ENCODE results near the gene CA9.
"Not testable (repeated sequence)": the region's sequence is repeated elsewhere in the genome, so short reads cannot be mapped to it uniquely, and the experiment has no call there.

The CA9 gene

DNA sequence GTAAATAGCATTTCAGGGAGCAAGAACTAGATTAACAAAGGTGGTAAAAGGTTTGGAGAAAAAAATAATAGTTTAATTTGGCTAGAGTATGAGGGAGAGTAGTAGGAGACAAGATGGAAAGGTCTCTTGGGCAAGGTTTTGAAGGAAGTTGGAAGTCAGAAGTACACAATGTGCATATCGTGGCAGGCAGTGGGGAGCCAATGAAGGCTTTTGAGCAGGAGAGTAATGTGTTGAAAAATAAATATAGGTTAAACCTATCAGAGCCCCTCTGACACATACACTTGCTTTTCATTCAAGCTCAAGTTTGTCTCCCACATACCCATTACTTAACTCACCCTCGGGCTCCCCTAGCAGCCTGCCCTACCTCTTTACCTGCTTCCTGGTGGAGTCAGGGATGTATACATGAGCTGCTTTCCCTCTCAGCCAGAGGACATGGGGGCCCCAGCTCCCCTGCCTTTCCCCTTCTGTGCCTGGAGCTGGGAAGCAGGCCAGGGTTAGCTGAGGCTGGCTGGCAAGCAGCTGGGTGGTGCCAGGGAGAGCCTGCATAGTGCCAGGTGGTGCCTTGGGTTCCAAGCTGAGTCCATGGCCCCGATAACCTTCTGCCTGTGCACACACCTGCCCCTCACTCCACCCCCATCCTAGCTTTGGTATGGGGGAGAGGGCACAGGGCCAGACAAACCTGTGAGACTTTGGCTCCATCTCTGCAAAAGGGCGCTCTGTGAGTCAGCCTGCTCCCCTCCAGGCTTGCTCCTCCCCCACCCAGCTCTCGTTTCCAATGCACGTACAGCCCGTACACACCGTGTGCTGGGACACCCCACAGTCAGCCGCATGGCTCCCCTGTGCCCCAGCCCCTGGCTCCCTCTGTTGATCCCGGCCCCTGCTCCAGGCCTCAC lies at the start of gene CA9:
TSS of gene CA9 (plus strand) at position 797 of the 893 bp plus-strand sequence. CDS start at position 829, 32 bp downstream.
- no peak for DNase-seq

DNA sequence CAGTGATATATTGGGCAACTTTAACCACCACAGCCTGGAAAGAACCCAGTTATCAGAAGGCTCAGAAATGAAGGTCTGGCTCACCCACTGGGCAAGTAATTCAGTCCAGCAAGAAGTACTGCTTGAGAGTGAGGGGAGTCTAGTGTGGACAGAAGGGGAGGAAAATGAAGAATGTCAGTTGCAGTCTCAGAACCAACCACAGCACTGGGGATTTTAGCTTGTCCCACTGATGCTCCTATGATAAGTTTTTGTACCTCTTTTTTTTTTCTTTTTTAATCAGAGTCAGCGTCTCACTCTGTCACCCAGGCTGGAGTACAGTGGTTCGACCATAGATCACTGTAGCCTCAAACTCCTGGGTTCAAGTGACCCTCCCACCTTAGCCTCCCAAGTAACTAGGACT lies 46.2 kb upstream of the CA9 start:
- no peak for DNase-seq

DNA sequence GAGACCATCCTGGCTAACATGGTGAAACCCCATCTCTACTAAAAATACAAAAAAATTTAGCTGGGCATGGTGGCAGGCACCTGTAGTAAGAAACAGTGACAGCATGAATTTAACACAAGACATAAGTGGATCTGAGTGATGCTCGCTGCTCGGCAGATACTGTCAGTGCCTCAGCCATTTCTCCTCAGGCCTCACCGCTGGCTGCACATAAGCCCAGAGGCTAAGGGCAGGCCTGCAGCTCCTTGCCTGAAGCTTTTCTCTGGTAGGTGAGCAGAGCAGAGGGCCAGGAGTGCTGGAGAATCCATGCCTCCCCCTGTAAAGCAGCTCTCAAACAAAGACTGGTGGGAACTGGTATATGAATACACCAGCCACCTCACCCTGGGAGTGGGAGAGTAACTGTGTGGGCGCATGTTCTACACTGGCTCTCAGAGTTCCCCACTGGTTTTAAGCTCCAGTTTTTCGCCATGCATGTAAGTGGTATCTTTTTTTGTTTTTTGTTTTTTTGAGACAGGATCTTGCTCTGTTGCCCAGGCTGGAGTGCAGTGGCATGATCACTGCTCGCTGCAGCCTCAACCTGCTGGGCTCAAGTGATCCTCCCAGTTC lies 45.2 kb upstream of the CA9 start:
- no peak for DNase-seq

GRCh38 chr9:35629597-35629996 lies 44.1 kb upstream of the CA9 start:
- DNase-seq, result no peak

DNA sequence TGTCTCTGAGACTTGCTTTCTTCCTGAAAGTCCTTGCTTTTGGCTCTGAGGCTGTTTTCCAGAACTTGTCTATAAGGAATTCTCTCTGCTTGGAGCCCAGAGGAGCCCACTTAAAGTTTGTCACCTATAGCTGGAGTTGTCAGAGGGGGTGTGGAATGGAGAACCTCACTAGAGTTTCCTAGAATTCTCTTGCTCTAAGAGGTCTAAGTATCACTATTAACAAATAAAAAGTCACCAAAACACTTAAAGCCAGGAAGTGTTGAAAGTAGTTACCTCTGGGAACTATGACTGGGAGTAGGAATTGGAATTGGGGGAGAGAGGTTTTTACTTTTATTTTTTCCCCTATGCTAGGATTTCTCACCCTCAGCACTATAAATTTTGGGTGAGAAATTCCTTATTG lies 38.0 kb upstream of the CA9 start:
- no peak for DNase-seq

GRCh38 chr9:35636135-35636876 lies 37.4 kb upstream of the CA9 start:
- DNase-seq, result no peak

DNA sequence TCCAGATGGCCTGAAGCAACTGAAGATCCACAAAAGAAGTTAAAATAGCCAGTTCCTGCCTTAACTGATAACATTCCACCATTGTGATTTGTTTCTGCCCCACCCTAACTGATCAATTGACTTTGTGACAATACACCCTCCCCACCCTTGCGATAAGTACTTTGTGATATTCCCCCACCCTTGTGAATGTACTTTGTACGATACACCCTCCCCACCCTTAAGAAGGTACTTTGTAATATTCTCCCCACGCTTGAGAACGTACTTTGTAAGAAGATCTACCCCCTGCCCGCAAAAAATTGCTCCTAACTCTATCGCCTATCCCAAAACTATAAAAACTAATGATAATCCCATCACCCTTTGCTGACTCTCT lies 36.9 kb upstream of the CA9 start:
- not testable (repeated sequence) for DNase-seq

DNA sequence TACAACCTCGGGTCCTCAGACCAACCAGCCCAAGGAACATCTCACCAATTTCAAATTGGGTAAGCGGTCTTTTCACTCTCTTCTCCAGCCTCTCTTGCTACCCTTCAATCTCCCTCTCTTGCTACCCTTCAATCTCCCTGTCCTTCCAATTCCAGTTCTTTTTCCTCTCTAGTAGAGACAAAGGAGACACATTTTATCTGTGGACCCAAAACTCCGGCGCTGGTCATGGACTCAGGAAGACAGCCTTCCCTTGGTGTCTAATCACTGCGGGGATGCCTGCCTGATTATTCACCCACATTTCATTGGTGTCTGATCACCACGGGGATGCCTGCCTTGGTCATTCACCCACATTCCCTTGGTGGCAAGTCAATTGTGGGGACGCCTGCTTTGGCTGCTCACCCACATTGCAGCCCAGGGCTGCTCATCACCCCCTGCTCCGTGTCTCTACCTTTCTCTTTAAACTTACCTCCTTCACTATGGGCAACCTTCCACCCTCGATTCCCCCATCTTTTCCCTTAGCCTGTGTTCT lies 36.2 kb upstream of the CA9 start:
- not testable (repeated sequence) for DNase-seq

DNA sequence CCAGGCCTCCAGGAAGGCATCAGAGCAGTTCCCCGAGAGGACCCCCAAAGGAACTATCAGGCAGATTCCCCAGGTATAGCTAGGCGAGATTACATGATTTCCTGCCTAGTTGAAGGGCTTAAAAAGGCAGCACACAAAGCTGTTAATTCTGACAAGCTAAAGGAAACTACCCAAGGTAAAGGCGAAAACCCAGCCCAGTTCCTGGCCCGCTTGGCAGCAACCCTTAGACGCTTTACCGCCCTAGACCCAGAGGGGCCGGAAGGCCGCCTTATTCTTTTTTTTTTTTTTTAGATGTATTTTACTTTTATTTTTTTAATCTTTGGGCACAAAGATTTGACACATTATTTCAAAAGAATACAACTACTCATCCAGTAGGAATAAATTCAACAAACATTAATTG lies 35.0 kb upstream of the CA9 start:
- not testable (repeated sequence) for DNase-seq

DNA sequence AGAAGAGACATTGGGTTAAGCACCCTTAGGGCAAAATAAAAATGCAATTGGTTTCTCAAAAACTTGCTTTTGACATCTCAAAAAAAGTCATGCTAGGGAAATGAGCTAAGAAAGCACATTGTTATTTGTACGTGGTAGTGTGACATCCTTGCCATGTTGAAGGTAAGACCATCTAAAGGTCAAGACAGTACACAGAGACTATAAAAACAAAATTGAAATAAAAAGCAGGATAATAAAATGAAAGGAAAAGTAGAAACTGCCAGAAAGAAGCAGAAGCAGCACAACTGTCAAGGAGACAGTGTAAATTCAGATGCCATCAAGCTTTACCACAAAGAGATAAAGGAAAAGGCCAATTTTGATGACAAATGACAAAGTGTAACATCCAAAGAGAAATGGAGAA lies 34.5 kb upstream of the CA9 start:
- not testable (repeated sequence) for DNase-seq

- DNase-seq, result no peak
Observed at GRCh38 chr9:35639631-35640030, 34.1 kb upstream of the CA9 start.

DNA sequence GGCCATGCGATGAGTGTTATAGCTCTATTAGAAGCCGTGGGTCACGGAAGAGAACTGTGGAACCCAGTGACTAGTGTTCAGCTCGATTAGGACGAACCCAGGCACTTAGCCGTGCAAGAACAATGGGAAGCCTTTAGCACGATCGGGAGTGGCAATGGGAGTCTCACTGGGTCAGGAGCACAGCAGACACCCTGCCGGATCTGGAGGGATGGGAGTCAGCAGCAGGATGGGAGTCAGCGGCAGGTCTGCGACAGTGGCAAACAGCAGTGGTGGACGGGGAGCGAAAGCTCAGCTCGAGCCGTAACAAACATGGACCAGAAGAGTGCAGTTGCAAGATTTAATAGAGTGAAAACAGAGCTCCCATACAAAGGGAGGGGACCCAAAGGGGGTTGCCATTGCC lies 33.3 kb upstream of the CA9 start:
- DNase-seq, result not testable (repeated sequence)

GRCh38 chr9:35641478-35641877 lies 32.2 kb upstream of the CA9 start:
- not testable (repeated sequence) for DNase-seq

GRCh38 chr9:35643046-35643445 lies 30.7 kb upstream of the CA9 start:
- no peak for DNase-seq

GRCh38 chr9:35645736-35646135 lies 28.0 kb upstream of the CA9 start:
- not testable (repeated sequence) for DNase-seq

GRCh38 chr9:35646153-35646532 lies 27.6 kb upstream of the CA9 start:
- peak; percentile 26 for DNase-seq

GRCh38 chr9:35646533-35647265 lies 27.0 kb upstream of the CA9 start:
- peak; percentile 94 for DNase-seq

GRCh38 chr9:35649431-35650340 lies 24.0 kb upstream of the CA9 start:
- DNase-seq, result peak; percentile 67

DNA sequence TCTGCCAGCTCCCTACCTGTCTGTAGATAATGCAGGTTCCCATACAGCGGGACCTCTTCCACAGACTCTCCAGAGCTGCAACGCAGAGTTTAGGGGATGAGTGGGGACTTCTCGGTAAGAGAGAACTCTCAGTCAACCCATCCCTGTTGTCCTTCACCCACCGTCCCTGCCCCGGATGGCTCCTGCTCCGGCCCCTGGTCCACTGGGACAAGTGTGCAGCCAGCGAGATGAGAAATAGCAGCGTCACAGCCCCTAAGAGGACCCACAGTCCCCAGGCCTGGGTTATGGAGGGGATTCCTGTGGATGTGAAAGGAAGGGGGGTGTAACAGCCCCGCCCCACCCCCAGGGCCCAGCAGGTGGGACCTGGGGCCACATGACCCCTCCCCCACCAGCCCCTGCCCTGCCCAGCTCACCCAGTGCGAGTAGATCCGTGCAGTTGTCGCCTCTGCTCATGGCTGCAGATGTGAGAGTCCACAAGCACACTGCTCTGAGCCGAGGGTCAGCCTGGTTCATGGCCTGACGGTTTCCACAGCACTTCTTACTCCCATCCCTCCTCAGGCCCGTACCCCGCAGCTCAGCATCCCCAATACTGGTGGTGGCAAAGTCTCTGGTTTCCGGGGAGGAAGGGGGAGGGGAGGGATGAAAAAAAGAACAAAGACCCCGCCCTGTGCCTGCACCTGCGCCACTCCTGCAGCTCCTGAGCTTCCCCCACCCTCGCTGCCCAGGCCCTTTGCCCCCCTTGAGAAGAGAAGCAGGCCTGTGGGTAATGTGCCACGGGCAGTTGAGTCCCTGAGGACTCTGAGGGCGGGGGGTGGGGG lies 23.2 kb upstream of the CA9 start, which contains the start of gene SIT1:
TSS of gene SIT1 (minus strand) at position 591 of the 818 bp plus-strand sequence. CDS start at position 513, 78 bp downstream.
- DNase-seq, result peak; percentile 56

Data from activated CD4-positive, alpha-beta T cell treated with anti-CD3 and anti-CD28 coated beads, Interleukin-2, Interleukin-6, amounts not matched to agents 100 ng/mL and 50 ng/mL, durations not matched to agents 16 hours and 8 hours (primary cell).